ENCODE results near the gene C12orf42.

GRCh38 chr12:103310546-103311270 is 185.1 kb downstream of the C12orf42 start:
- TF ChIP-seq, protein P1, sequence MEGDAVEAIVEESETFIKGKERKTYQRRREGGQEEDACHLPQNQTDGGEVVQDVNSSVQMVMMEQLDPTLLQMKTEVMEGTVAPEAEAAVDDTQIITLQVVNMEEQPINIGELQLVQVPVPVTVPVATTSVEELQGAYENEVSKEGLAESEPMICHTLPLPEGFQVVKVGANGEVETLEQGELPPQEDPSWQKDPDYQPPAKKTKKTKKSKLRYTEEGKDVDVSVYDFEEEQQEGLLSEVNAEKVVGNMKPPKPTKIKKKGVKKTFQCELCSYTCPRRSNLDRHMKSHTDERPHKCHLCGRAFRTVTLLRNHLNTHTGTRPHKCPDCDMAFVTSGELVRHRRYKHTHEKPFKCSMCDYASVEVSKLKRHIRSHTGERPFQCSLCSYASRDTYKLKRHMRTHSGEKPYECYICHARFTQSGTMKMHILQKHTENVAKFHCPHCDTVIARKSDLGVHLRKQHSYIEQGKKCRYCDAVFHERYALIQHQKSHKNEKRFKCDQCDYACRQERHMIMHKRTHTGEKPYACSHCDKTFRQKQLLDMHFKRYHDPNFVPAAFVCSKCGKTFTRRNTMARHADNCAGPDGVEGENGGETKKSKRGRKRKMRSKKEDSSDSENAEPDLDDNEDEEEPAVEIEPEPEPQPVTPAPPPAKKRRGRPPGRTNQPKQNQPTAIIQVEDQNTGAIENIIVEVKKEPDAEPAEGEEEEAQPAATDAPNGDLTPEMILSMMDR (conservative IDR thresholded peaks at IDR 0.05 in 1 of 2, IDR thresholded peaks at IDR 0.05 in 1 of 2; ENCODE audit: extremely low read depth in 1 of 2, insufficient read depth in 1 of 2, low read depth in 1 of 2, low read length in 2 of 2): no peak
- no peak for TF ChIP-seq EZH2 (IDR thresholded peaks at IDR 0.05; ENCODE audit: borderline replicate concordance, low read length)

Data from mammary epithelial cell (primary cell).